Measurements from ENCODE around the gene ZNF200.
"Not testable (repeated sequence)": the region's sequence is repeated elsewhere in the genome, so short reads cannot be mapped to it uniquely, and the experiment has no call there.

The ZNF200 gene

GRCh38 chr16:3252967-3253366, 18.0 kb upstream of the ZNF200 start:
- no peak for DNase-seq

- DNase-seq, result no peak
Measured at GRCh38 chr16:3249451-3249850, 14.5 kb upstream of the ZNF200 start.

- DNase-seq, result no peak
Measured at GRCh38 chr16:3249020-3249419, 14.1 kb upstream of the ZNF200 start.

- DNase-seq, result no peak
Measured at GRCh38 chr16:3248596-3248995, 13.6 kb upstream of the ZNF200 start.

- no peak for DNase-seq
Measured at GRCh38 chr16:3246876-3247275, 11.9 kb upstream of the ZNF200 start.

GRCh38 chr16:3246002-3246401, 11.0 kb upstream of the ZNF200 start:
- DNase-seq, result no peak

GRCh38 chr16:3243882-3244281, 8.9 kb upstream of the ZNF200 start:
- no peak for DNase-seq

GRCh38 chr16:3242709-3243108, 7.8 kb upstream of the ZNF200 start:
- no peak for DNase-seq

GRCh38 chr16:3241761-3242160, 6.8 kb upstream of the ZNF200 start:
- DNase-seq, result no peak

GRCh38 chr16:3235856-3236669, 1.1 kb upstream of the ZNF200 start:
- peak in 5 of 6 experiments; percentile 10 to 70 (median 40) for DNase-seq

GRCh38 chr16:3234543-3234856, 458 bp downstream of the ZNF200 start:
- DNase-seq, result no peak

- DNase-seq, result peak in 1 of 6 experiments; percentile 11
Measured at GRCh38 chr16:3223913-3224515, 10.9 kb downstream of the ZNF200 start.

GRCh38 chr16:3220839-3221238, 14.1 kb downstream of the ZNF200 start:
- no peak for DNase-seq

- peak in 3 of 6 experiments; percentile 15 to 57 (median 28) for DNase-seq
Measured at GRCh38 chr16:3216263-3216640, 18.7 kb downstream of the ZNF200 start.

- peak in 1 of 6 experiments; percentile 40 for DNase-seq
Measured at GRCh38 chr16:3215601-3216262, 19.2 kb downstream of the ZNF200 start.

GRCh38 chr16:3214904-3215600, 19.9 kb downstream of the ZNF200 start:
- peak; percentile 22 to 86 (median 62) for DNase-seq

- DNase-seq, result no peak
Measured at GRCh38 chr16:3212567-3212966, 22.4 kb downstream of the ZNF200 start.

GRCh38 chr16:3212006-3212405, 23.0 kb downstream of the ZNF200 start:
- DNase-seq, result no peak

GRCh38 chr16:3207086-3207953, 27.6 kb downstream of the ZNF200 start:
- DNase-seq, result no peak

GRCh38 chr16:3205939-3206338, 29.0 kb downstream of the ZNF200 start:
- not testable (repeated sequence) for DNase-seq

GRCh38 chr16:3202903-3203539, 31.9 kb downstream of the ZNF200 start:
- no peak for DNase-seq

All from stimulated activated naive CD4-positive, alpha-beta T cell (primary cell).